Posterior cingulate gyrus (tissue), 11 donors: ENCODE measurements around the gene CALN1.

Experiments used
- DNase-seq, 10 donors: peaks; one replicate each; pipeline versions ENCODE4 v3.0.0 to v3.0.0-alpha.2; 2020 to 2021; ENCODE audit warnings: mixed read lengths in 3 of 10
- intact Hi-C: fragments of 100-400 bp; cut with DNase I; formaldehyde crosslinking; loops from one replicate; pipeline ENCODE4 v1.15.1; 2023

Gene CALN1

DNA sequence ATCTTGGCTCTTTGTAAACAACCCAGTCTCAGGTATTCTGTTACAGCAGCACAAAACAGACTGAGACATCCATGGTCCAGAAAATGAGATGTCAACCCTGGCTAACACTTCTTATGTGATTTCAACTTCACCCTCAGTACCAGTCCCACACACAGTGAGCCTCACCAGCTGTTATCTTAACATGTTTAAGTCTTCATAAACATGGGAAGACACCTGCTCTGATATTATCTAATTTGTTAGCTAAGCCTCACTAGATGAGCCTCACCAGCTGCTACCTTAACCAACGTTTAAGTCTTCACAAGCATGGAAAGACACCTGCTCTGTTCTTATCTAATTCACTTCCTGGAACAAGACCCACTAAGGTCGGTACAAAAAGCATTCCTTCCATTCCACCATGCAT is 130.8 kb downstream of the CALN1 start:
- DNase-seq = no peak
- intact Hi-C loops = no loop called here

DNA sequence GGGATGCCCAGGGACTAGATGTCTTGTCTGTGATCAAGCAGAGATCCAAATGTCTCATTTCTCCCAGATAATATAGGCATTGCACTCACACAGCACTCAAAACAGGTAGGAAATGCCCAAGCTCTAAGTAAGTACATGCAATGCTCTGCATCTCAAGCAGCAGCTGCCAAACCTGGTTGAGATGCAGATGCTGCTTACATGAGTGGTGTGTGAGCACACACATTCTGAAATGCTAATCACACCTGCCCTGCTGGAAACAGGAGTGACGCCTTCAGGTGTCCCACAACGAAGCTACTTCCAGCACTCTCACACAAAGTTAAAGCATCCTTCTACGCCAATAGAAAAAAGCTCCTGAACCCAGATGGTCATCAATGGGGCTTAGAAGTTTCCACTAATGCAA is 132.9 kb downstream of the CALN1 start:
- intact Hi-C loops = no loop called here
- DNase-seq = no peak

DNA sequence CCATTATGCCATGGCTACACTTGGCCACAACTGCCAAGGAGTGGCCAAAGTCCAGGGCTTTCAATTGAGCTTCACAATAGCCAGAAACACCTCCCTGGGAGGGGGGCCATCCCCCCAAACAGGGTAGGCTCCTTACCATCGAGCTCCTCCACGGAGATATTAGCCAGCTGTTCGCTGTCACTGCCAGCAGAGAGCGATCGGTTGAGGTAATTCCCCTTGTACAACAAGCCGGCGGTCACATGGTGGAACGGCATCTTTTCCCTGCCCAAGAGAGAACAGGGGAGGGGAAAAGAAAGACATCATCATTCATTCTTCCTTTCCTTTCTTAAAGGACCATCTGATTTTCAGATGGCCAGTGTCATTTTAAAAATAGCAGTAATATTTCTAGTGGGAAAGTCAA is 133.6 kb downstream of the CALN1 start:
- no peak for DNase-seq
- intact Hi-C loops = no loop called here

DNA sequence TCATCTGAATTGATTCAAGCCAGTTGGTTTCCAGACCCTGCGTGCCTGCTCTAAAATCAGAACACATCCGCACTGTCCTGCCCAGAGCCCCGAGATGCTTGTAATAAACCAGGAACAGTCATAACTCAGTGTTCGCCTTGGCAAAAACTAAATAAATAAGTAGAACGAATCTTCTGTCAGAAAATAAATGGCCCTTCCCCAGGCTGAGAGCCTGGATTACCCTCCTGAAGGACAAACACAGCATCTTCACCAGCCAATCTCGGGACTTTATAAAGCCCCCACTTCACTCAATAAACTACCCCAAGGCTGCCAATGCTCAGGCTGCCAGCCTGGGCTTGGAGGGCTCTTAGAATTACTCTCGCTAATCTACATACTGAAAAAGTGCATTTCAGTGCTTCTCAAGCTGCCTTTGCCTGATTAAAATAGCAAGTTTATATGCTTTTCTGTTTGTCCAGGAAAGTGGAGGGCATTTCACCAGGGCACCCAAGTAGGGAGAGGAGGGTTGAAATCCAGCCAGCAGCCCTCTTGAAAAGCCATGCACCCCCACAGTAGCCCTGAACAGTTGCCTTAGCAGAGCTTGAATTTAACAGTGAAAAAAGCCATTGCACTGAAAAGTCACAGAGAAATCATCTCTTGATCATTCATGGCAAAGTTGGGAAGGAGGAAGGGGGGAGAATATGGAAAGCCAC is 136.6 kb downstream of the CALN1 start:
- no peak for DNase-seq

GRCh38 chr7:72272479-72272878 is 139.7 kb downstream of the CALN1 start:
- DNase-seq = no peak
- intact Hi-C loops = no loop called here

More for the DNA sequence above, 136.6 kb downstream of the CALN1 start:
- intact Hi-C loops = no loop called here

DNA sequence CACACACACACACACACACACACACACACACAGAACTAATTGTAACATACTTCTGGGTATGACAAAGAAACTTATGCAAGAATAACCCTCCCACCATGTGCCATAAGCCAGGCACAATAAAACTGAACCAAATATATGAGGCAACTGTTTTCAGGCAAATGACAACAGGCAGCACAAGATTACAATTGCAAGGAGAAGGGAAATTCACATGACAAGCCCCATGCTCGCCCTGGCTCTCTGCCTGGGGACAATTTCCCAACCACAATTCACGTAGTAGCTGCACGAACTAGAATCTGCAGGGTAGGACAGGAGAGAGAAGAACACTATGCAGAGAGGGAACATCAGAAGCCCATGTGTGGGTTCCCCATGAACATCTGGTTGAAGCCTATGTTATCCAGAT is 143.3 kb downstream of the CALN1 start:
- DNase-seq = no peak
- intact Hi-C loops = no loop called here

GRCh38 chr7:72268090-72268489 is 144.0 kb downstream of the CALN1 start:
- intact Hi-C loops = no loop called here
- no peak for DNase-seq

- intact Hi-C loops = no loop called here
- DNase-seq = no peak
These were observed 144.8 kb downstream of the CALN1 start for GRCh38 chr7:72267291-72267800.

DNA sequence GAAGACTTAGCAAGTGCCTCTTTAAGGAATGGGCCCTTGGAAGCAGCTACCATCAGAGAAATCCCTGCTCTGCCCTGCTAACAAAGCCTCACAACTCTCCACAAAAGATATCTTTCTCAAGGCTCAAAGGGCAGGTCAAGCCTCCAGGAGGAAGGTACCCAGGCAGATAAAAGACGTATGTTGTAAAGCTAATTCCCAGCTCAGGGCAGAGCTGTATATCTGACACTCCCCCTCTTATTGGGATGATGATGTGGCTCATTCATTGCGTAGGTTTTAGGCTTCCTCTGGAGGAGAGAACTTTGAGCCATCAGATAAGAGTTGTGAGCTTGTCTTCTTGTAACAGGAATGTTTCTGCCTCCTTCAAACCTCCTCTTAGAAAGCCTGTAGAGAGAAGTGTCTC is 145.4 kb downstream of the CALN1 start:
- intact Hi-C loops = no loop called here
- no peak for DNase-seq

GRCh38 chr7:72265071-72265904 is 146.8 kb downstream of the CALN1 start:
- intact Hi-C loops = no loop called here
- no peak for DNase-seq

DNA sequence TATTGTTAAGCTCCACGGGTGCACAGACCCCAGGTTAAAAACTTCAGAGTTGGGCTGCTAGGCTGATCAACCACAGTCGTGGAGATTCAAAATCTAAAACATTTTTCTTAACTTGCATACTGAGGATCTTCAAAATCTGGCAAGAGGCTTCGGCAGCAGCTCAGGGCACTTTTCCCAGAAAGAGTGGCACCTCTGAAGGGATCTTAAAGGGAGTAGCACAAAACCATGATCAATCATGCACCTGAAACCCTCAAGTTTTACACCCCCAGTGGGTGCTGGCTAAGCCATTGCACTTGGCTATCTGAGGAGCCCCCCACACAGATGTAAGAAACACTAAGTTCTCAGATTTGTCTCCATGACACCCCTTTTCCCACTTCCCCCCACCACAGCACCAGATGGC is 151.7 kb downstream of the CALN1 start:
- no peak for DNase-seq
- intact Hi-C loops = no loop called here

- intact Hi-C loops = no loop called here
- DNase-seq = no peak
These were observed 154.1 kb downstream of the CALN1 start for GRCh38 chr7:72258074-72258473.

GRCh38 chr7:72254455-72254854 is 157.7 kb downstream of the CALN1 start:
- intact Hi-C loops = no loop called here
- no peak for DNase-seq

DNA sequence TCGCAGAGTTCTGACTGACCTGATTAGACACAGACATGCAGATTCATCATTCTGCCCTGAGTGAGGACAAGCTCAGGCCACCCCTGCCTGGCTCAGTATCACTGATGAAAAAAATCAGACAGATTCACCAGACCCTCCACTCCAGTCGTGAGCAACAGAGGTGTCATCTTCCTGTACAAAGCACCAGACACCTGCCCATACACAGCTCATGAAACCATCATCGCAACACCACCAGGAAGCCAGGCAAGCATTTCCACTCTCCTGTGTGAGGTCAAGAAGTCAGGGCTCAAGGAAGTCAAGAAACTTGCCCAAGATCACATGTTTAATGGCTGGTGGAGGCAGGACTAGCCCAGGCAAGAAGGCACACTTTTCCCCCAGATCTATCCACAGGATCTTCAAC is 163.0 kb downstream of the CALN1 start:
- intact Hi-C loops = no loop called here
- DNase-seq = no peak

DNA sequence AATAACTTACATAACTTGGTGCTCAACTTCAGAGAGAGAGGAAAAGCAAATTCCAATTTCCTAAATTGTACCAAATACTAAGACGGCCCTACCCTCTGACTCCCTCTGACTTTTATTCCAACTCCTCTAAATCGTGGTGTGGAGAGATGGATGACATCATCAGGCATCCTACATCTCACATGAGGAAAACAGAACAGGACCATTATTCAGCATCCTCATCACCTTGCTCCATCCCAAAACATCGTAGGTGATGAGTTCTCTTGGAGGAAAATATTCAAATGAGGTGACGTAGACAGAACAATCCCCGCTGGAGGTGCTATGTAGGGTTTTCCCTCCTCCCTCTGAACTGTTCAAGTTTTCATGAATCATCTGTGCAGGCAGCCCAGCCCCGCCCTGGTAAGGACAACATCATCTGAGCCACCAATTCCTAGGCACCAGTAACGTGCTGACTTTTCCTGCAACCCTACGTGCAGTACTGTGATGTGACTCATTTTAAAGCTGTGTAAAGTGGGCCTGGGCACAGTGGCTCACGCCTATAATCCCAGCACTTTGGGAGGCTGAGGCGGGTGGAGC is 167.2 kb downstream of the CALN1 start:
- intact Hi-C loops = no loop called here
- DNase-seq = no peak

DNA sequence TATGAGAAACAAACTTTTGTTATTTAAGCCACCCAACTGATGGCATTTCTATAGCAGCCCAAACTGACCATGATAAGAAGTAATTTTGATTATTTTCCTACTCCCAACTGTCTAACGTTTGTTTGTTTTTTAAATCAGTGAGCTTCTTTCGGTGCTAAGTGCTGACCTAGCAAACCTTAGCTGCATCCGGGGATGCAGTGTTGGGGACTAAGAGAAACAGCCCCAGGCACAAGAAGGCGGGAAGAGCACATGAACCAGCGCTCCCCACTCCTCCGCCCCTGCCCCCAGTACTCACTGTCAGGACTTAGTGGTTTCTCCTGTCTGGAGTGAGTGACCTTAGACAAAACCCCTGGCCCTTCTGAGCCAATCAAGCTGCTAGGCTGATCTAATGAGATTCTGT is 168.8 kb downstream of the CALN1 start:
- intact Hi-C loops = no loop called here
- no peak for DNase-seq

GRCh38 chr7:72235351-72235750 is 176.8 kb downstream of the CALN1 start:
- intact Hi-C loops = no loop called here
- DNase-seq = no peak

DNA sequence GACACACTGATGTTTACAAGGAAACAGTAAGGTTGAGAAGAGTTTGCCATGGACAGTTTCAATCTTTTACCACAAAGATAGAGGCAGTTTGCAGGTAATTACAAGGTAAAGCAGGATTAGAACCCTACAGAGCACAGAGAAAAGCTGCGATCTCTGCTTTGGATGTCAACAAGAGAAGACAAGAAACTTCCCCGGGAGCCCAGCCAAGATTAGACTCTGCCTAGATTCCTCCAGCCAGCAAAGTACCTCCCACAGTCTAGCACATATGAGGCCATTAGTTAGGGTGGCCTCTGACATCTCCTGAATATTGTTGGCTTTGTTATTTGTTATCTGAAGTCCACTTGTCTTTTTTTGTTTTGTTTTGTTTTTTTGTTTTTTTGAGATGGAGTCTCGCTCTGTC is 178.1 kb downstream of the CALN1 start:
- intact Hi-C loops = no loop called here
- no peak for DNase-seq

- no peak for DNase-seq
- intact Hi-C loops = no loop called here
These were observed 181.9 kb downstream of the CALN1 start for GRCh38 chr7:72230281-72230680.

GRCh38 chr7:72223351-72223750 is 188.8 kb downstream of the CALN1 start:
- intact Hi-C loops = no loop called here

GRCh38 chr7:72222136-72222535 is 190.0 kb downstream of the CALN1 start:
- intact Hi-C loops = no loop called here
- no peak for DNase-seq

More at GRCh38 chr7:72223351-72223750, 188.8 kb downstream of the CALN1 start:
- DNase-seq = no peak

DNA sequence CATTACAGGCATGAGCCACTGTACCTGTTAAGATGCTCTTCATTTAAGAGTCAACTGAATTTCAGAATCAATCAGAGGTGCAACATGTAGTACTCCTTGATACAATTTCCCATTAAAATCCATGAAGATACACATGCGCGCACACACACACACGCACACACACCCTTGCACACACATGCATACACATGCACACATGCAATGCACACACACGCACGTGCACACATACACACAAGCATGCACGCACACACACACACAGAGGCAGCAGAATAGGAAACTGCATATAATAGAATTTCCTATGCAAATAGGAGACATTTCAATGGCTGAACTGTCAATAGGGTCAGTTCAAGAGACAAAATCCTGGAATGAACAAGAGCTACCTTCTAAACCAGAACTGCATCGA is 192.6 kb downstream of the CALN1 start:
- no peak for DNase-seq
- intact Hi-C loops = no loop called here
